Activated CD4-positive, alpha-beta T cell treated with anti-CD3 and anti-CD28 coated beads, Interleukin-2, amount 50 U/mL, for 4 hours (primary cell): ENCODE data around the gene PPFIA3.
A peak's percentile ranks its signal among the peaks of the same experiment; 100 is the strongest.
"Not testable (repeated sequence)": the region's sequence is repeated elsewhere in the genome, so short reads cannot be mapped to it uniquely, and the experiment has no call there.

Source experiments
- DNase-seq, 2 experiments: peaks; one replicate each; pipeline ENCODE4 v3.0.0-alpha.2; 2020

The PPFIA3 gene

GRCh38 chr19:49119411-49120324 is at the start of gene PPFIA3:
TSS of gene PPFIA3 (plus strand) at chr19:49119544. CDS start at chr19:49127874, 8,330 bp downstream.
- no peak for DNase-seq

- DNase-seq = no peak
Measured at GRCh38 chr19:49070416-49070815, 48.9 kb upstream of the PPFIA3 start.

GRCh38 chr19:49071860-49072547 is 47.3 kb upstream of the PPFIA3 start:
- peak in 1 of 2 experiments; percentile 23 for DNase-seq

- no peak for DNase-seq
Measured at GRCh38 chr19:49073514-49074378, 45.6 kb upstream of the PPFIA3 start.

GRCh38 chr19:49074869-49075268 is 44.5 kb upstream of the PPFIA3 start:
- DNase-seq = not testable (repeated sequence)

- no peak for DNase-seq
Measured at GRCh38 chr19:49080392-49080791, 39.0 kb upstream of the PPFIA3 start.

GRCh38 chr19:49081273-49081672 is 38.1 kb upstream of the PPFIA3 start:
- DNase-seq = no peak

GRCh38 chr19:49084206-49085019 is 34.9 kb upstream of the PPFIA3 start:
- DNase-seq = no peak

GRCh38 chr19:49085020-49085867 is 34.1 kb upstream of the PPFIA3 start, which contains the start of gene SNRNP70:
TSS of gene SNRNP70 (plus strand) at chr19:49085451. CDS start at chr19:49086415, 964 bp downstream.
- DNase-seq = peak; percentile 96 to 99

GRCh38 chr19:49085868-49086232 is 33.5 kb upstream of the PPFIA3 start:
- DNase-seq = no peak

GRCh38 chr19:49086296-49086695 is 33.0 kb upstream of the PPFIA3 start:
- no peak for DNase-seq

- DNase-seq = no peak
Measured at GRCh38 chr19:49091391-49092038, 27.8 kb upstream of the PPFIA3 start.

- DNase-seq = no peak
Measured at GRCh38 chr19:49092686-49093085, 26.7 kb upstream of the PPFIA3 start.

GRCh38 chr19:49094505-49095482 is 24.6 kb upstream of the PPFIA3 start:
- no peak for DNase-seq

- peak; percentile 61 to 67 for DNase-seq
Measured at GRCh38 chr19:49097453-49098288, 21.7 kb upstream of the PPFIA3 start.

GRCh38 chr19:49098795-49099194 is 20.5 kb upstream of the PPFIA3 start:
- no peak for DNase-seq

- DNase-seq = no peak
Measured at GRCh38 chr19:49101160-49101559, 18.2 kb upstream of the PPFIA3 start.

- DNase-seq = no peak
Measured at GRCh38 chr19:49102303-49102702, 17.0 kb upstream of the PPFIA3 start.
